Stimulated activated CD4-positive, alpha-beta T cell treated with anti-CD3 and anti-CD28 coated beads, Interleukin-4, amount 100 ng/mL, for 48 hours (primary cell): Measurements from ENCODE around the gene TNS3.
"Not testable (repeated sequence)": the region's sequence is repeated elsewhere in the genome, so short reads cannot be mapped to it uniquely, and the experiment has no call there.

ENCODE experiments used
- DNase-seq, 2 donors: peaks; one replicate each; pipeline ENCODE4 v3.0.0-alpha.2; 2020; ENCODE audit warnings: low read depth in 2 of 2

Gene TNS3

DNA sequence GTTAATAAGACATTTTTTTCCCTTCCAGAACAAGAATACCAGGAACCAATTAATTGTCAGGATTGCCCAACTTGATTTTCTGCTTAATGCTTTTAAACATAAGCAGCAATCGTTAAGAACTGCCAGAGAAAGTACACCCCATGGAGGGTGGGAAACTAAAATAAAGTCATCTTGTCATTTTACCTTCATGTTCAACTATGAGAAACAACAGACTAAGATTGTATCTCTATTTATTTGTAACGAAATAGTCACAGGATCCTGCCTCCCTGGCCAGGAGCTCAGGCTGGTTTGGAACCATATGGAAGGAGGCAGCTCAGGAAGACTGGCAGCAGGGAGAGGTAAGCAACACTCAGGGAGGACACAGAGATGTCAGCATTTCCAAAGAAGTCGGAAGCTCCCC lies 129.6 kb downstream of the TNS3 start:
- no peak for DNase-seq

DNA sequence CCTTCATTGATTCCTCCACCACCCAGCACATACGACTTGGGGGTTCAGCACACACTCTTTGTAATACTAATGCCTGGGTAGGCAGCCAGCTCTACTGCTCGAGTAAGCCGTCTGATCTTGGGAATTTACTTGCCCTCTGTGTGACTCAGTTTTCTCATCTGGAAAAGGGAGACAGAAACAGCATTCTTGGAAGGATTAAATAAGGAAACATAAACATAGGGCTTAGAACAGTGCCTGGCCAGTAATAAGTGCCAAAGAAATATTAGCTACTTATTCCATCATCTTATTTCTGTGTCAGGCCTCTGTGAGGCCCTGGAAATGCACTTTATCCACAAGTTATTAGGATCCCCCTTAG lies 130.1 kb downstream of the TNS3 start:
- DNase-seq, result no peak

DNA sequence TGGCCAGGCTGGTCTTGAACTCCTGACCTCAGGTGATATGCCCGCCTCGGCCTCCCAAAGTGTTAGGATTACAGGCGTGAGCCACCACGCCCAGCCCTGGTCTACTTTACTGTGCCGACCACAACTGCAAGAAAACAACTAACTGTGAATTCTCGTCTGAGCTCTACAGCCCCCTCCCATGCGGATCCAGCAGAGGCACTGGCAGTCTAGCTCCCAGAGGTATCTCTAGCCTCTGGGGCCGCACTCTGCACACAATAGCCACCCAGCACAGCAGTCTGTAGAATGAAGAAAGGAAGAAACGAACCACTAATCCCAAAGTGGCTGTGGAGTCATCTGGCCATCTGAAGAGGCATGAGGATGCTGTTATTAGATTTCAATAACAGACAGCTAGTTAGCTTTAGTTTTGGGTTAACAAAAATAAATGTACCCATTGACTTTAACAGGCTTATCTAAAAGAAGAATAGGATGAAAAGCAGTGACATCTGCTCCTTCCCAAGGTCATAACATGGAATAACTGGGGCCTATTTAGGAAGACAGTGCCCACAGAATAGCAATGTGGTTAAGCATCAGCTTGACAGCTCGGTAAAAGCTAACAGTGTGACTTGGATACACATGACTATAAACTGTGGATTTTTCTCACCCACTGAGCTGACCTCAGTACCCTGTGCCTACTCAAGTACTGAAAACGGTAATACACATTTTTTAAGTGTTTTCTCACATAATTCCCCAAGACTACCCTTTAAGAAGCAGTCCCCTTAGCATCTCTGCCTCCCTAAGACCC lies 131.9 kb downstream of the TNS3 start:
- DNase-seq, result no peak

DNA sequence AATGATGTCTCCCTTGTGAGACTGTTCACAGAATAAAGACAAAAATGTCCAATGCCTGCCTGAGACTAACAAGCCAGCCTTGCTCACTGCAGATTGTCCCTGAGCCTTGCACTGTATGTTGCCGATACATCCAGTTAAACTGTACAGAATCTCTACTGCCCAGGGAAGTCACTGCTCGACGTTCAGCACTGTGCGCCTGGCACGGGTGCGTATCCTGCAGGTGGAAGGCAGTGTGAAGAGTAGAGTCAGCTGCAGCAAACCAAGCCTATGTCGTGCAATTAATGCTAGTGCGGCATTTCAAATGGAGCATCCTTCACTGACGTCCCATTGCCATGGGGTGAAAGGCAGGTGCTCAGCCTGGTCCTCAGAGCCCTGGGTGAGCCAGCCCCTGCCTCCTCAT lies 132.9 kb downstream of the TNS3 start:
- DNase-seq, result no peak

DNA sequence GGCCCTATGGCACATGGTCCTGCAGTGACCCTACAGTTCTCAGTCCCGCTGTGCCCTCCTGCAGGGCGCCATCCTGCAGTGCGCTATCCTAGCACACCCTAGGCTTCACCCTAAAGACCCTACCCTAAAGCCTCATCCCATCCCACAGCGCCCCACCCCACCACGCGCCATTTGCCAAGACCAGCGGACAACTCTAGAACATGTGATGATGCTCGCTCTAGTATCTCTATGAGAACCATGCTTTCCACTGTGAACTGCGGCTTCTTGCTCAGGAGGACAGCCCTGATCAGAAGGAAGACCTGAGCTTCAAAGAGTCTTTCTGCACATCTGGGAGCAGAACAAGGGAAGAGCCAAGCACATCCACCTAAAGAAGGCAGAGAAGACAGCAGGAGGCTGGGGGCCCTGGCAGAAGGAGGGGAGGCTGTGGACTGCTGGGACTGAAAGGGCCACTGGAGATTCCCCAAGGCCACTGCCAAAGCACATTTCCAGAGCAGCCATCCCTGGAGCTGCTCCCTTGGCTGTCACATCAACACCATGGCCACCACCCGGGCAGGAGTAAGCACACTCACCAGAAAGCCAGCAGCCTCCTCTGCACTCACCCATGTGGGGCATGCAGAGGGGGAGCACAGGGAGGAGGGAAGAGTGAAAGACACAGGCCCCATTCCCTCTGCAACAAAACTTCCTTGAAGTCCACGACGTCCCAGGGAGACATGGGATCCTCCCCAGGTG lies 134.1 kb downstream of the TNS3 start:
- no peak for DNase-seq

DNA sequence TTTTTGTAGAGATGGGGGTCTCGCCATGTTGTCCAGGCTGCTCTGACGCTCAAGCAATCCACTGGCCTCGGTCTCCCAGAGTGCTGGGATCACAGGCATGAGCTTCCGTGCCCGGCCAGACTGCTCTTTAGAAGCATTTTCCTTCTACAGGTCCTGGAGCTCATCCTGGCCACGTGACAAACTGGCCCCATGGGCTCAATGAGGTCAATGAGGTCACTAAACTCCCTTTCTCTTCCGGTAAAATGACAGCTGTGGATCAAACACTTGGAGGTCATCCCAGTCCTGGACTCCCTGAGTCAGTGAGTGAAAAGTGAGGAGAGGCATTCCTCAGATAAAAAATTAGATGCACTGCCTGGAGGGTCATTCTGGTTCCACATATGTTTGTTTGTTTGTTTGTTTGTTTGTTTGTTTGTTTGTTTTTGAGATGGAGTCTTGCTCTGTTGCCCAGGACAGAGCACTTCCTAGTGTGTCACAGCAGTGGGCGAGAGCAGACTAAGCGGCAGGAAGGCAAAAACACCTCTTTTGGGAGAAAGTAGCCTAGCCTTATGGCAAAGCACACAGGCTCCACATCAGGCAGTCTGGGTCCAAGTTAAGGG lies 134.9 kb downstream of the TNS3 start:
- no peak for DNase-seq

DNA sequence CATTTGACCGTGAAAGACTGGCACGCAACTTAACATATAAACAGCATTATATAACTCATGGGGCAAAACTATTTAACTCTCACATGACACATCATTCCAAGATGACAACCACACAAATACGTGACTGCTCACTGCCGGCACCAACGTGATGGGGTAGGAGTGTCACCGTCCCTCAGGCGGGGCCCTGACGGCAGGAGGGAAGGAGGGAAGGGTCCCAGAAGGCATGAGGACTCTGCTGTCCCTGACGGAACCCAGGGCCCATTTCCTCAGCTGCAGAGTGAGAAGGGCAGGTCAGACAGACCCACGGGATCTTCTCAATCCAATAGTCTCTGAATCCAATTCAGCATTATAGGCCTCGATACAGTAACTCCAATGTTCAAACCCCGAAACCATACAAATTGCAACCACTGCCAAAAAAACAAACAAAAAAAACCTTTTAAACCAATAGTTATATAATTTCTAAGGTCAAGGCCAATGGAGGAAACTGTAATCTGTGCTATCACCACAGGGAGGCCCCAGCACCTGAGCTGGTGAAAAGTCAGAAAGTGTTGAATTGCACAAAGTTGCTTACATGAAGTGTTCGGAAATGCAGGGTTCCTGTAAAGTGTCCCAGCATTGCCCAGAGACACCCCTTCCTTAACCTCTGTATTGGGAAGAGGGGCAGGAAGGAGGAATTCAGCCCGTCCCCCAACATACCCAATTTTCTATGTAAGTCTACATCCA lies 137.4 kb downstream of the TNS3 start:
- no peak for DNase-seq

DNA sequence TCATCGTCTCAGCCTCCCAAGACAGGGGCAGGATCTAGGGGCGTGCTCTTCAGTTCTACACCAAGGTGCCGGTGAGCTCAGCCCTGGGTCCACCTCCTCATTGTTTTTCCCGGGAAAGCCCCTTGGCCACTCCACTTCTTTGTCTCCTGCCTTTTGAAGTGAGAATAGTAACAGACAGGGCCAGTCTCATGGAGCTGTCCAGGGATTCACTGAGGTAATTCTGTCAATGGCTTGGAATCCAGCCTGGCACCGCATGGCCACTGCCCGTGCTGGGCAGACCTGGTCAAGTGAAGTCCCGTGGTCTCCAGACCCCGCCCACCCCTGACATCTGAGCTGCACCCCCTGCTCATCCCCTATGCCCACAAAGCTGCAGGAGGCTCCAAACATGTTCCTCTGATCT lies 138.9 kb downstream of the TNS3 start:
- no peak for DNase-seq

DNA sequence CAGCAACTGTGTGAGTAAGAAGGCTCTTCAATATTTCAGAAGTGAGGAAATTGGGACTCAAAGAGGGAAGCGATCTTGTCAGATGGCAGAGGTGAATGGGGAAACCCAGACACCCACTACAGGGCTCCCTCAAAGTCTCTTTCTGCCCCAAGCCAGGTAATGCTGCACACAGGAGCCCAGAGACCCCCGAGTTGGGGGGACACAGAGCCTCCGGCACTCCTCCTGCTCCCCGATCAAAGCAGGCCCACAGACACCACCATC lies 139.4 kb downstream of the TNS3 start:
- no peak for DNase-seq

DNA sequence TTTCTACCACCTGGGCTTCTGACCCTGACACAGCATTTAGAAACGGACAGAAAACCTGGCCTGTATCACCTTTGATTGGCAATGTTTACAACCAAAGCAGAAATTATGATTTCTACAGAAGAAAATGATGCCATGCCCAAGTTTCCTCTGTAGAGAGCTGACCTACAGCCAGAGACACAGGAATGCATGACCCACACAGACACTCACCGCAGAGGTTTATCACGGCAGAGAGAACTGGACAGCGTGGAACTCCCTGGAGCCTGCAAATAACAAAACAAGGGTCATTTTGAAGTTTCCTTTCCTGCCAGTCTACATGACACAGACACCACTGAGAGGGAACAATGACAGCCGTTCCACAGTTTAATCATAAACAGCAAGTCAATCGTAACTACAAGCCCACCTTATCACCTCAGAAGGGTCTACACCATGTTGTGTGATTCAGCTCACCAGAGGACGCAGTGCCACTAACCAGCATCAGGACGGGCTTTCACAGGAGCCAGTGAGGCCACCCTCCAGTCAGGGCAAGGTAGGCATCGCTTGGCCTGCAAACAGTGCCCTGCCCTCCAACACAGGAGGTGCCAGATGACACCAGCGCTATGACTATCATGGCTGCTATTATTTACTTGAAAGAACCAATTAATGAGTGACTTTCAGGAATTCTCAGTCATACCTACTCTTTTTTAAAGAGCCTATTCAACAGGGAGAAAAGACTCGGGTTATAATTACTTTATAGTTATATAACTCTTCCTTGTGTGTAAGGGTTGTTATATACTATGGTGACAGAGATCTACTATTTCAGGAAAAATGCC lies 139.9 kb downstream of the TNS3 start:
- DNase-seq, result no peak

DNA sequence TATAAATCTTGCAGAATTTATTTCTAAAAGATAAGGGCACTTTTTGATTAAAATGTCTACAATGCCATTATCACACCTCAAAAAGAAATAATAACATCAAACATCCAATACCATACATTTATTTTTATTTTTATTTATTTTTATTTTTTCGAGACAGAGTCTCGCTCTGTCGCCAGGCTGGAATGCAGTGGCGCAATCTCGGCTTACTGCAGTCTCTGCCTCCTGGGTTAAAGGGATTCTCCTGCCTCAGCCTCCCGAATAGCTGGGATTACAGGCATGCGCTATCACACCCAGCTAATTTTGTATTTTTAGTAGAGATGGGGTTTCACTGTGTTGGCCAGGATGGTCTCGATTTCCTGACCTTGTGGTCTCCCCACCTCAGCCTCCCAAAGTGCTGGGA lies 140.9 kb downstream of the TNS3 start:
- DNase-seq, result not testable (repeated sequence)

DNA sequence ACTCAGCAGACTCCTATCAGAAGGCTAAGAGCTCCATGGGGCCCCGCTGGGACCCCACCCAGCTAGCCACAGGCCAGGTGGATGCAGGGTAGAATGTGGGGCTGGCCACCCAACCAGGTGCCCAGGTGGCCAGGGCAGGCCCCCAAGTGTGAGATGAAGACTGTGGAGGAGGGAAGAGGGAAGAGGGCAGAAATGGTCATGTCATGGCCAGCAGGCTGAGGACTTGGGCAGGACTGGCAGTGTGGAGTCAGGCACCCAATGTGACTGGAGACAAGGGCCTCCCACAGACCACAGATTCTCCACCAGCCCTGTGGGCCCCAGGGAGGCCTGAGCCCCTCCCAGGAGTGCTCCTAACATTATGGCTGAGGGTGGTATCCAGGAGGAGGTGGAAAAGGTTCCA lies 141.6 kb downstream of the TNS3 start:
- no peak for DNase-seq

DNA sequence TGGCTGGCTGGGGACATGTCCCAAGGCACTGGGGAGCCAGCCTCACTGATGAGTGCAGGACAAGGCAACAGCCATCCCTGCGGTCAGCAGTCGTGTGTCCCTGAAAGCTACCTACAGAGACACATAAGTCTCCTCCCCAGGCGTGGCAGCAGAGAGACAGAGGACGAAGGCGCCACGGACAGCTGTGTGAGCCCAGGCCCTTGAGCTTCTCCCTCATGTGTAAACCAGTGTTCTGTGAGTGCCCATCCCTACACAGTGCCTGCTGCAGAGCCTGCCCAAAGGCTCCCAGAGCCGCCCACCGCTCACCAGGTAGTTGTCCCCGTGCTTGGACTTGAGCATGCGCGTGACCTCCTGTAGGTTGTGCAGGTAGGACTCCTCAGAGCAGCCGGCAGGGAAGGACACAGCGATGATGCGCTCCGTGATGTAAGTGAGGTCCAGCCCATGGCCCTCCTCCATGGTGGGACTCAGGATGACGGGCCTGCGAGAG lies 142.7 kb downstream of the TNS3 start:
- DNase-seq, result no peak

DNA sequence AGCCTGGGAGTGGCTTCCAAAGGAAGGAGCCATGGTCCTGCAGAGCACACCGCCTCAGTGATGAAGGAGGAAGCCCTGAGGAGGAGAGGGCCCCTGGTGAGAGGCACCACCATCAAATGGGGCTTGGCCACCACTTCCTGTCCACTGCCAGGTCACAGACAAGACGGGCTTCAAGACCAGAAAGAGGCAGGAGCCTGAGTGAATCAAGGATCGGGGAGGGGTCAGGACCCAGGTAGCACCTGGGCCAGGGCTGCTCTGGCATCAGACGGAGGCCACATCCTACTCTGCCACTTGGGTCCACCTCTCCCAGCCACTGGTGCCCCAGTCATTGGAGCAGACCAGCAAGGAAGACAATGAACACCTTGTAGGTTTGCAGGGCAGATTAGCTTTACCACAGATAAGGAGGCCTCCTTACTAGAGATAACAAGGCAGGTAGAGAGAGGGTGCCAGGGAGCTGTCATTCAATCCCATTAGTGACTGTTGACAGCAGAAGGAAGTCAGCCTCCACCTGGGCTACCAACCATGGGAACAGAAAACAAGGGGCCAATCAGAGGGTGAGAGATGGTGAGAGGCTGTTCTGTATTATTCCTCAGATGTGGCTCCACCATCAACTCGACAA lies 143.4 kb downstream of the TNS3 start:
- DNase-seq, result no peak

DNA sequence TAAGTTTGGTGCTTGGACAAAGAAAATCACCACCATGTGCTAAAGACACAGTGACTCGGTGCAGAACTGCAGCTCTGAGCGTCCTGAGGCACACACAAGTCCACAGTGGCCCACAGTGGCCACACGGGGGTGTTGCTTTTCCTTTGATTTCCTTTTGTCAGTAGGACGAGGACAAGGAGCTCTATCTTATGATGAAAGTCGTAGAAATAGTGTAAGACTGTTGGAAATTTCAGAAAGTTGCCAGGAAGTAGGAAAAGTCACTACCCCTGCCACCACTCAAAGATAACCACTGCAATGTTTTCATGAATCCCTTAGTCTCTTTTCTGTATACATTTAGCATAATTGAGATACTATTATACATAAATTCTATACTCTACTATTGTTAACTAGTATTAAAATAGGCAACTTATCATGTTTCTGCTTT lies 146.0 kb downstream of the TNS3 start:
- DNase-seq, result no peak

DNA sequence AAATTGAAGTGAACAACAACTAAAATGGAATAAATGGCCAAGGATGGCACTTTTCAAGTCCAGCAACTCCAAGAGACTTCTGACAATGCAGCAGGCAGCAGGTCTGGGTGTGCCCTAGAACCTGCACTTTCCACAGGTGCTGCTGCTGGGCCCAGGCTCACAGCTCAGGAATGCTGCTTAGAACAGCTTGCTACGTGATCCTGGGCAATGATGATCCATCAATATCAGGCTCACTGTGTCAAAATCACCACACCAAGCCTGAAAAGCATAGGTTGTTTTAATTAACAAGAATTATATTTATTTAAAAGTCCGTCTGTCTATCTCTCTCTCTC lies 148.4 kb downstream of the TNS3 start:
- no peak for DNase-seq

DNA sequence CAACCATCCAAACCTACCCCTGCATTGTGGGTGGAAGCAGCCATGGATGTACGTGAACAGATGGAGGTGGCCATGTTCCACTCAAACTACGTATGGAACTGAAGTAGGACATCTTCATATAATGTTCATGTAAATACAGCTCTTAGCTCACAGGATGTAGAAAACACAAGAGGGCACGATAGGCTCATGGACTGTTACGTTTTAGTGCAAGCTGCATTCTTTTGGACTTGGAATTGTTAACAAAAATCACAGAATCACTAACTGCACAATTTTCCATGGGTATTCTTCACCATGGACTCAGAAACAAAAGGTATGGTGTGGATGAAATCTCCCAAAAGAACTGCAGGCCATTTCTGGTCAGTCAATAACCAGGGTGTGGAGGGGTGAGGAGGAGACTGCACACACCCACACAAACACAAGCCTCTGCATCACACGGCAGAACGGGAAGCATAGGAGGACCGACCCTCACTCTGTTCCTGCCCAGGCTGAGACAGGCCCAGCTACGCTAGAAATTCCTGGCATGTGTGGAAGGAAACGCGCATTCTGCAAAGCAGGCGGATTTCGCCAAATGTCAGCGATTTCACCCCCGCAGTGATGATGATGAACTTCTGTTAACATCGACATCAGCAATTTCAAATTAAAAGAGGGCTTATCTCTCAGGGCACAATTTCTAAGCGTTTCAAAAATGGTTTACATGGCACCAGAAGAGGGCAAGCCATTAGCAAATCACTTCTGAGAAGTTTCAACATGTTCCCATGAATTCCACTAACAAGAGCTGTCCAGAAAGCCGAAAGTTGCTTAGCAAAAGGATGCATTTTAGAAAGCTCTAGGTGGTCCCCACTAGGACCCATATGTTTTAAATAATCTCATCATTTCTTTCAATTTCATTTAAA lies 149.0 kb downstream of the TNS3 start:
- no peak for DNase-seq

DNA sequence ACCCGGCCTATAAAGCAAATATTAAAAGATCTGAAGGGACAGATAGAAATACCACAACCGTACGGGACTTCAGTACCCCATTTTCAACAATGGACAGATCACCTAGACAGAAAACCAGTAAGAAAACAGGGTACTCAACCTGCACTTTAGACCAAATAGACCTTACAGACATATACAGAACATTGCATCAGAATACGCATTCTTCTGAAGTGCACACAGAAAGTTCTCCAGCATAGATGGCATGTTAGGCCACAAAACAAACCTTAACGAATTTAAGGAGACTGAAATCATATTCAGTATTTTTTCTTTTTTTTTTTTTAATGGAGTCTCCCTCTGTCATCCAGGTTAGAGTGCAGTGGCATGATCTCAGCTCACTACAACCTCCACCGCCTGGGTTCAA lies 151.5 kb downstream of the TNS3 start:
- DNase-seq, result no peak

DNA sequence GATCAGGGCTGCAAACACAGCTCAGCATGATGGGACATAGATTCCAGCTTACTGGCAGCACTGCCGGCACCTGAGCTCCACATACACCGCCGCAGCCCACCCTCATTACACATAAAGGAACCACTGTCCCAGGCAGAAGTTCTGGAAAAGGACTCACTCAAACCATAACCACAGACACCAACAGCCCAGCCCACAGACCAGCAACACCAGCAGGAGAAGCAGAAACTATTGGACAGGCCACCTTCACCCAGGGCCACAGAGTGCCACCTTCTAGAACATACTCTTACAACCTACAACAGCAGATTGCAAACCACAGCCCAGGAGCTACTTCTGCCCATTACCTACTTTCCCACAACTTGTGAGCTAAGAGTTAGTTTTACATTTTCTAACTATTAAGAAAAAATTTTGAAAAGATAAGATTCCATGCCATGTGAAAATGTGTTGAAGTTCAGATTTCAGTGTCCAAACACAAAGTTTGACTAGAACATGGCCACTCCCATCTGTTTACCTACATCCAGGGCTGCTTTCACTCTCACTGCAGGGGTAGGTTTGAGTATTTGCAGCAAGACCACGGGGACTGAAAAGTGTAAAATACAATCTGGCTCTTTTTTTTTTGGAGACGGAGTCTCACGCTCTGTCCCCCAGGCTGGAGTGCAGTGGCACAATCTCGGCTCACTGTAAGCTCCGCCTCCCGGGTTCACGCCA lies 153.0 kb downstream of the TNS3 start:
- no peak for DNase-seq
